ENCODE data around the gene CGREF1.
A peak's percentile ranks its signal among the peaks of the same experiment; 100 is the strongest.

Gene CGREF1

DNA sequence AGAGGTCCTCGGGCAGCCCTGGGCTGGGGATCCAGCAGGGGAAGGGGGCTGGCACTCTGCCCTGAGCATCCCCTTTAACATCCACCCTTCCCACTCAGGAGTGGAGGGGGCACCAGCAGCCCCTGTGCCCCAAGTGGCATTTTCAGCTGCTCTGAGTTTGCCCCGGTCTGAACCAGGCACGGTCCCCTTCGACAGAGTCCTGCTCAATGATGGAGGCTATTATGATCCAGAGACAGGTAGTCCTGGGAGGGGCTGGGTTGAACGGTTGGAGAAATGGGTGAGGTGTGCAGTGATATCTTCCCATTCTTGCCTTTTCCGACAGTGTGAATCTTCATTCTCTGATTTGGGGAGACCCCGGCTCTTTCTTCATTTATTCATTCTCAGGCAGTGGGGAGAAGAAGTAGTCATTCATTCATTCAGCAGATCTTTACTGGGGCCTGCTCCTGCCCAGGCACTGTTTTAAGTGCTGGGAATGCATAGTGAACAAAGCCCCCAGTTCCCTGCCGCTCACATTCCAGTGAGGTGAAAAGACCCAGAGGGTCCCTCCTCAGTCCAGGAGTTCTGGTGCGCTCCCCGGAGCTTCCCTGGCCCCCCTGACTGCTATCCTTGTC, 33.8 kb downstream of the CGREF1 start:
- H3K4me3 ChIP-seq (ENCODE audit: severe bottlenecking) = peak overlapping the region; percentile 53
- H3K36me3 ChIP-seq (ENCODE audit: low read depth) = no peaks in the 10 kb centered on the region
- peaks cover 4% of the 10 kb centered on the region for H3K4me1 ChIP-seq (ENCODE audit: insufficient read depth, poor library complexity, severe bottlenecking)
- no peaks in the 10 kb centered on the region for H3K9me3 ChIP-seq (ENCODE audit: severe bottlenecking)
- DNase-seq (ENCODE audit: low spot score) (no peak), ATAC-seq (ENCODE audit: low read depth) (no peak)
- H3K27ac ChIP-seq (ENCODE audit: poor library complexity, severe bottlenecking) = peak overlapping the region; percentile 47
- no peaks in the 10 kb centered on the region for H3K27me3 ChIP-seq (ENCODE audit: insufficient read depth, poor library complexity, severe bottlenecking)
- no peak for TF ChIP-seq CTCF (IDR thresholded peaks at IDR 0.05; ENCODE audit: poor library complexity, severe bottlenecking)

DNA sequence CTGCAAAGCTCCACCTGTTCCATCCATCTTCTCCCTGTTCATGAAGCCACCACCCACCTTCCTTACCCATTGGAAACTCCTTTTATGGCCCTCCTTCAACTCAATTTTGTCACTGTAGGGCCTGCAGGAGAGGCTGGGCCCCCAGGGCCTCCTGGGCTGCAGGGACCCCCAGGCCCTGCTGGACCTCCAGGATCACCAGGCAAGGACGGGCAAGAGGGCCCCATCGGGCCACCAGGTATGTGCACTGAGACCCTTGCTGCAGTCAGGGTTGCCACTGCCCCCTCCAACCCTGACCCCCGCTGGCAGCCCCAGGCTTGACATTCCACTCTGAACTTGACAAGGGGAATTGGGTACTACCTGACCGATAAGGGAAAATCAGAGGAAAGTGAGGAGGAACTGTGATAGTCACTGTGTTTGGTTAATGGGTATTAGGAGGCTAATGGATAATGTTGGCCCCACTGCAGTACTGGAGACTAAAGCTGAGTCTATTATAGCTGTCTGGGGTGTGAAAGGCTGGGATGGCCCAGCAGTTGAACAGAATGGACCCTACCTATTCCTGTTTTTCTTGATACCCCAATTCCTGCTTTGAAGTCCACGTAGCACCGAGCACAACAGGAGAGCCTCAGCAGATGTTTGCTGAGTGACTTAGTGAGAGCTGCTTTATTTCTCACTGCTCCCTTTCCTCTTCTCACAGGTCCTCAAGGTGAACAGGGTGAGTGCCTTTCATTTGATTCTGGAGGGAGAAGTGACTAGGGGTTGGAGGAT, 34.4 kb downstream of the CGREF1 start:
- Histone ChIP-seq H3K27ac (ENCODE audit: poor library complexity, severe bottlenecking) (no peak overlapping the region), H3K27me3 (ENCODE audit: insufficient read depth, poor library complexity, severe bottlenecking) (no peaks in the 10 kb centered on the region), H3K4me1 (ENCODE audit: insufficient read depth, poor library complexity, severe bottlenecking) (peaks cover 4% of the 10 kb centered on the region), H3K36me3 (ENCODE audit: low read depth) (no peaks in the 10 kb centered on the region), H3K4me3 (ENCODE audit: severe bottlenecking) (no peak overlapping the region), H3K9me3 (ENCODE audit: severe bottlenecking) (no peaks in the 10 kb centered on the region)
- no peak for ATAC-seq (ENCODE audit: low read depth)
- no peak for TF ChIP-seq CTCF (IDR thresholded peaks at IDR 0.05; ENCODE audit: poor library complexity, severe bottlenecking)
- DNase-seq (ENCODE audit: low spot score) = no peak

- no peak overlapping the region for H3K27ac ChIP-seq (ENCODE audit: poor library complexity, severe bottlenecking)
- H3K4me1 ChIP-seq (ENCODE audit: insufficient read depth, poor library complexity, severe bottlenecking) = peaks cover 4% of the 10 kb centered on the region
- ATAC-seq (ENCODE audit: low read depth) = no peak
- no peaks in the 10 kb centered on the region for H3K9me3 ChIP-seq (ENCODE audit: severe bottlenecking)
- no peaks in the 10 kb centered on the region for H3K36me3 ChIP-seq (ENCODE audit: low read depth)
- no peak overlapping the region for H3K4me3 ChIP-seq (ENCODE audit: severe bottlenecking)
- DNase-seq (ENCODE audit: low spot score) = no peak
- no peak for TF ChIP-seq CTCF (IDR thresholded peaks at IDR 0.05; ENCODE audit: poor library complexity, severe bottlenecking)
- no peaks in the 10 kb centered on the region for H3K27me3 ChIP-seq (ENCODE audit: insufficient read depth, poor library complexity, severe bottlenecking)
These were observed 35.3 kb downstream of the CGREF1 start for GRCh38 chr2:27083410-27084296.

DNA sequence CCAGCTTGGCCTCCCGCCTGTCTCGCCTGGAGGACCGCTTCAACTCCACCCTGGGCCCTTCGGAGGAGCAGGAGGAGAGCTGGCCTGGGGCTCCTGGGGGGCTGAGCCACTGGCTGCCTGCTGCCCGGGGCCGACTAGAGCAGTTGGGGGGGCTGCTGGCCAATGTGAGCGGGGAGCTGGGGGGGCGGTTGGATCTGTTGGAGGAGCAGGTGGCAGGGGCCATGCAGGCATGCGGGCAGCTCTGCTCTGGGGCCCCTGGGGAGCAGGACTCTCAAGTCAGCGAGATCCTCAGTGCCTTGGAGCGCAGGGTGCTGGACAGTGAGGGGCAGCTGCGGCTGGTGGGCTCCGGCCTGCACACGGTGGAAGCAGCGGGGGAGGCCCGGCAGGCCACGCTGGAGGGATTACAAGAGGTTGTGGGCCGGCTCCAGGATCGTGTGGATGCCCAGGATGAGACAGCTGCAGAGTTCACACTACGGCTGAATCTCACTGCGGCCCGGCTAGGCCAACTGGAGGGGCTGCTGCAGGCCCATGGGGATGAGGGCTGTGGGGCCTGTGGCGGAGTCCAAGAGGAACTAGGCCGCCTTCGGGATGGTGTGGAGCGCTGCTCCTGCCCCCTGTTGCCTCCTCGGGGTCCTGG, 36.0 kb downstream of the CGREF1 start:
- no peak for TF ChIP-seq CTCF (IDR thresholded peaks at IDR 0.05; ENCODE audit: poor library complexity, severe bottlenecking)
- no peaks in the 10 kb centered on the region for H3K9me3 ChIP-seq (ENCODE audit: severe bottlenecking)
- no peak overlapping the region for H3K27ac ChIP-seq (ENCODE audit: poor library complexity, severe bottlenecking)
- H3K27me3 ChIP-seq (ENCODE audit: insufficient read depth, poor library complexity, severe bottlenecking) = no peaks in the 10 kb centered on the region
- no peaks in the 10 kb centered on the region for H3K36me3 ChIP-seq (ENCODE audit: low read depth)
- DNase-seq (ENCODE audit: low spot score) = no peak
- no peak for ATAC-seq (ENCODE audit: low read depth)
- H3K4me1 ChIP-seq (ENCODE audit: insufficient read depth, poor library complexity, severe bottlenecking) = peaks cover 4% of the 10 kb centered on the region
- no peak overlapping the region for H3K4me3 ChIP-seq (ENCODE audit: severe bottlenecking)

All from RWPE2 (cell line).